Measurements from ENCODE around the gene PNLIPRP2. TPM values are rescaled to one million over a fixed set of nuclear protein-coding genes. Genes with fewer than 3 reads are reported as not detected.

Gene PNLIPRP2
- total RNA-seq, 4 donors from 2014 or later = not detected

GRCh38 chr10:116683821-116684220 is 63.1 kb downstream of the PNLIPRP2 start:
- TF ChIP-seq, protein P1, sequence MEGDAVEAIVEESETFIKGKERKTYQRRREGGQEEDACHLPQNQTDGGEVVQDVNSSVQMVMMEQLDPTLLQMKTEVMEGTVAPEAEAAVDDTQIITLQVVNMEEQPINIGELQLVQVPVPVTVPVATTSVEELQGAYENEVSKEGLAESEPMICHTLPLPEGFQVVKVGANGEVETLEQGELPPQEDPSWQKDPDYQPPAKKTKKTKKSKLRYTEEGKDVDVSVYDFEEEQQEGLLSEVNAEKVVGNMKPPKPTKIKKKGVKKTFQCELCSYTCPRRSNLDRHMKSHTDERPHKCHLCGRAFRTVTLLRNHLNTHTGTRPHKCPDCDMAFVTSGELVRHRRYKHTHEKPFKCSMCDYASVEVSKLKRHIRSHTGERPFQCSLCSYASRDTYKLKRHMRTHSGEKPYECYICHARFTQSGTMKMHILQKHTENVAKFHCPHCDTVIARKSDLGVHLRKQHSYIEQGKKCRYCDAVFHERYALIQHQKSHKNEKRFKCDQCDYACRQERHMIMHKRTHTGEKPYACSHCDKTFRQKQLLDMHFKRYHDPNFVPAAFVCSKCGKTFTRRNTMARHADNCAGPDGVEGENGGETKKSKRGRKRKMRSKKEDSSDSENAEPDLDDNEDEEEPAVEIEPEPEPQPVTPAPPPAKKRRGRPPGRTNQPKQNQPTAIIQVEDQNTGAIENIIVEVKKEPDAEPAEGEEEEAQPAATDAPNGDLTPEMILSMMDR (IDR thresholded peaks at IDR 0.05; ENCODE audit: low read depth) = no peak

- TF ChIP-seq, protein P1 (IDR thresholded peaks at IDR 0.05; ENCODE audit: low read depth) = no peak
Measured at GRCh38 chr10:116684781-116685180, 64.0 kb downstream of the PNLIPRP2 start.

GRCh38 chr10:116685807-116686206 is 65.1 kb downstream of the PNLIPRP2 start:
- TF ChIP-seq, protein P1 (IDR thresholded peaks at IDR 0.05; ENCODE audit: low read depth) = no peak

DNA sequence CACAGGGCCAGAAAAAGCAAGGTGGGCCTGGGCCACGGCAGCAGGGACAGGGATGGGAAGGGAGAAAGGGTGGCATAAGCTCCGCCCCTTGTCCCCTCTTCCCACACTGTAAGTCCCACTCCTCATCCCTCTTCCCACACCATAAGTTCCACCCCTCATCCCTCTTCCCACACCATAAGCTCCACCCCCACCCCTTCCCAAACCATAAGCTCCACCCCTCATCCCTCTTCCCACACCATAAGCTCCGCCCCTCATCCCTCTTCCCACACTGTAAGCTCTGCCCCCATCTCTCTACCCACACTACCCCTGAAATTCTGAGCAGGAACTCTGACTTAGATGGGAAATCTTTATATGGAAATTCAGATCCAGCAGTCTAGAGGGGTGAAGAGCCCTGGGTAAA is 65.9 kb downstream of the PNLIPRP2 start:
- TF ChIP-seq, protein P1 (IDR thresholded peaks at IDR 0.05; ENCODE audit: low read depth) = no peak

DNA sequence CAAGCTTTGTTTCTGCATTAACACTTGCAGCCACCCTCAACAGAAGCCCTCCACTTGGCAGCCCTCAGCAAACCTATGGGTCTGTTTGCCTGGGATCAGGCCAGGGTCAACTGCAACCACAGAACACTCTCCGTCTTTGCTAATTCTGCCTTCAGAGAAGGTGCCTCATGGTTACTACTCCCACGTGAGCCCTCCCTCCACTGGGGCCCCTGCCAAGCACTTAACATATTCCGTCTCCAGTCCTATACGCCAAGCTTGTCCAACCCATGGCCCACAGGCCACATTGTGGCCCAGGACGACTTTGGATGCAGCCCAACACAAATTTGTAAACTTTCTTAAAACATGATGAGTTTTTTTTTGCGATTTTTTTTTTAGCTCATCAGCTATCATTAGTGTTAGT is 66.9 kb downstream of the PNLIPRP2 start:
- TF ChIP-seq, protein P1 (IDR thresholded peaks at IDR 0.05; ENCODE audit: low read depth) = no peak

GRCh38 chr10:116688241-116688711 is 67.5 kb downstream of the PNLIPRP2 start:
- TF ChIP-seq, protein P1 (IDR thresholded peaks at IDR 0.05; ENCODE audit: low read depth) = no peak

- TF ChIP-seq, protein P1 (IDR thresholded peaks at IDR 0.05; ENCODE audit: low read depth) = no peak
Measured at GRCh38 chr10:116688741-116689495, 68.2 kb downstream of the PNLIPRP2 start.
